Measurements from ENCODE around the gene VTN.

- TF ChIP-seq CTCF (IDR thresholded peaks at IDR 0.05) (no peak), POLR2A (IDR thresholded peaks at IDR 0.05) (no peak)
These were observed 6.9 kb downstream of the VTN start for GRCh38 chr17:28363186-28363585.

Measured in lower leg skin (tissue), 3 donors.